AG10803 (cell line): ENCODE data around the gene NRG2.

Experiments used
- DNase-seq: peaks from one replicate; pipeline ENCODE4 v3.0.0; 2010; ENCODE audit warnings: low read depth
- H3K4me3 ChIP-seq: 2 replicates; pipeline ENCODE4 v1.5.1; 2011; ENCODE audit warnings: mild to moderate bottlenecking, low read length, control low read depth
- TF ChIP-seq, protein P1 (sequence below): conservative IDR thresholded peaks from 2 replicates; pipeline ENCODE4 v1.5.1; 2011; ENCODE audit warnings: mild to moderate bottlenecking, low read length, control low read depth, inconsistent platforms

NRG2 gene

GRCh38 chr5:139856714-139857113 is 186.4 kb downstream of the NRG2 start:
- H3K4me3 ChIP-seq = no peak overlapping the region
- no peak for DNase-seq

GRCh38 chr5:139855946-139856540 is 187.1 kb downstream of the NRG2 start:
- no peak overlapping the region for H3K4me3 ChIP-seq
- TF ChIP-seq, protein P1, sequence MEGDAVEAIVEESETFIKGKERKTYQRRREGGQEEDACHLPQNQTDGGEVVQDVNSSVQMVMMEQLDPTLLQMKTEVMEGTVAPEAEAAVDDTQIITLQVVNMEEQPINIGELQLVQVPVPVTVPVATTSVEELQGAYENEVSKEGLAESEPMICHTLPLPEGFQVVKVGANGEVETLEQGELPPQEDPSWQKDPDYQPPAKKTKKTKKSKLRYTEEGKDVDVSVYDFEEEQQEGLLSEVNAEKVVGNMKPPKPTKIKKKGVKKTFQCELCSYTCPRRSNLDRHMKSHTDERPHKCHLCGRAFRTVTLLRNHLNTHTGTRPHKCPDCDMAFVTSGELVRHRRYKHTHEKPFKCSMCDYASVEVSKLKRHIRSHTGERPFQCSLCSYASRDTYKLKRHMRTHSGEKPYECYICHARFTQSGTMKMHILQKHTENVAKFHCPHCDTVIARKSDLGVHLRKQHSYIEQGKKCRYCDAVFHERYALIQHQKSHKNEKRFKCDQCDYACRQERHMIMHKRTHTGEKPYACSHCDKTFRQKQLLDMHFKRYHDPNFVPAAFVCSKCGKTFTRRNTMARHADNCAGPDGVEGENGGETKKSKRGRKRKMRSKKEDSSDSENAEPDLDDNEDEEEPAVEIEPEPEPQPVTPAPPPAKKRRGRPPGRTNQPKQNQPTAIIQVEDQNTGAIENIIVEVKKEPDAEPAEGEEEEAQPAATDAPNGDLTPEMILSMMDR = no peak
- DNase-seq = no peak

More at GRCh38 chr5:139856714-139857113, 186.4 kb downstream of the NRG2 start:
- TF ChIP-seq, protein P1 = no peak

- TF ChIP-seq, protein P1 = no peak
- no peak overlapping the region for H3K4me3 ChIP-seq
- no peak for DNase-seq
These were observed 187.6 kb downstream of the NRG2 start for GRCh38 chr5:139855451-139855850.

- no peak overlapping the region for H3K4me3 ChIP-seq
- no peak for DNase-seq
These were observed 188.1 kb downstream of the NRG2 start for GRCh38 chr5:139854953-139855352.

DNA sequence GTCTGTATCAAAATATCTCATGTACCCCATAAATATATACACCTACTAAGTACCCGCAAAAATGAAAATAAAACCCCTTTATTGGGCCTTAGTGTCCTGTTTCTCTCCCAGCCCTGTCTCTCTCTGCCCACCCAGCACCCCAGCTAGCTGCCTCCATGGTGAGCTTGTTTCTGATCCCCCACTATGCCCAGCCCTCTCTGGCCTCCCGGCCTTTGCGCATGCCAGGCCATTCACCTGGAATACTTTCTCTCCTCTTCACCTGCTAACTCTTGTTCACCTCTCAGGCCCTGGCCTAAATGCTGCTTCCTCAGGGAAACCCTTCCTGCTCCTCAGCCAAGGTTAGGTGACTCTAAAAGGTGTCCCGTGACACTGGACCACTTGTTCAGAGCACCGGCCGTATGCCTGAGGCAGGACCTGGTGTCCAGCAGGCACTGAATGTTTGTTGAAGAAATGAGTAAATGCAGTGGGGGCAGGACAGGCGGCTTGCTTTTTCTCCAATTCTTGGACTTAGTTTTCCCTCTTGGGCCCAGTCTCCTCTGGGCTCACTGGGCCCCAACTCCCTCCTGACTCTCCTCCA is 189.0 kb downstream of the NRG2 start:
- H3K4me3 ChIP-seq = no peak overlapping the region
- TF ChIP-seq, protein P1 = no peak
- no peak for DNase-seq

More at GRCh38 chr5:139854953-139855352, 188.1 kb downstream of the NRG2 start:
- TF ChIP-seq, protein P1 = no peak

DNA sequence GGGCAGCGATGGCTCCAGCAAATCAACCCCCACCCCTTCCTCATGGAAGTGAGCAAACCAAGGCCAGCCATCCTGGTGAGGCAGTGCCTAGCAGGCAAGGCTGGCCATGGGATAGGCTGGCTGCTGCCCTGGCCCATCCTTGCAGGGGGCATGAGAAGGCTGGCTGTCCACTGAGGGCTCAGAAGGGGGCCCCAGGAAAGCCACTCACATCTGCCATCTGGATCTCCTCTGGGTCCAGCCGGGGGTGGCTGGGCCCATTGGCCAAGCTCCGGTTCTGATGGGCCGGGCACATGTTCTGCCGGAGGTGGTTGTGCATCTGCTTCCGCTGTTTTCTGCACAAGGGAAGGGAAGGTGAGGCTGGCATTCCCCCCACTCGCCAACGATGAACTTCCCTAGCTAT is 190.4 kb downstream of the NRG2 start:
- no peak for DNase-seq
- TF ChIP-seq, protein P1 = no peak
- no peak overlapping the region for H3K4me3 ChIP-seq

DNA sequence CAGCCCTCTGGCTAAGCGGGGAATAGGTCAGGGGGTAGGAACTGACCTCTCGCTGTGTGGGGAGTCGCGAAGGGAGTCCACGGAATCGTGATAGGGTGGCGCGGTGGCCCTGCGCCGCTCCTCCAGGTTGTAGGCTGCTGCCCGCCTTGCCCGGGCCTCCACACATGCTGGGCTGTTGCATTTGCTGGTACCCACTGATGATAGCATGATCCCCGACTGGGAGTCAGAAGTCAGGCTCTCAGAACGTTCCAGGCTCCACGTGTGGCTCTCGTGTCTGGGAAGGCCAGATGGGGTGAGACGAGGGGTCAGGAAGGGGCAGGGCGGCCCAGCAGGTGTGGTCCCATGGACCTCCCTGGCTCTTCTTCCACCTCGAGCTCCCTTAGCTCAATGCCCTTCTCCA is 191.5 kb downstream of the NRG2 start:
- no peak overlapping the region for H3K4me3 ChIP-seq
- no peak for DNase-seq
- TF ChIP-seq, protein P1 = no peak
